Muscle of back (tissue), 11 donors: Measurements from ENCODE around the gene SPTLC2. TPM values are rescaled to one million over a fixed set of nuclear protein-coding genes. Genes with fewer than 3 reads are reported as not detected.
"Not testable (repeated sequence)": the region's sequence is repeated elsewhere in the genome, so short reads cannot be mapped to it uniquely, and the experiment has no call there.

ENCODE experiments used
- DNase-seq, 3 donors: peaks; one replicate each; pipeline versions ENCODE4 v3.0.0 to v3.0.0-alpha.2; 2013
- polyA plus RNA-seq, 10 donors: library from polyadenylated mRNA; unstranded; fragments of 120-200 nt; gene quantifications; one replicate each; pipeline ENCODE4 v1.2.1, GENCODE V29; 2013; ENCODE audit not compliant: insufficient read length in 10 of 10

Gene SPTLC2
- polyA plus RNA-seq, 10 donors = 13.9 to 21.8 (median 19.5) TPM

GRCh38 chr14:77554207-77554606, 62.2 kb downstream of the SPTLC2 start:
- no peak for DNase-seq

- no peak for DNase-seq
Observed at GRCh38 chr14:77549451-77549850, 67.0 kb downstream of the SPTLC2 start.

GRCh38 chr14:77547512-77548180, 68.8 kb downstream of the SPTLC2 start:
- DNase-seq = no peak

- not testable (repeated sequence) for DNase-seq
Observed at GRCh38 chr14:77545171-77545570, 71.3 kb downstream of the SPTLC2 start.

GRCh38 chr14:77544571-77544970, 71.9 kb downstream of the SPTLC2 start:
- no peak for DNase-seq

- no peak for DNase-seq
Observed at GRCh38 chr14:77543637-77544334, 72.7 kb downstream of the SPTLC2 start.

- no peak for DNase-seq
Observed at GRCh38 chr14:77543240-77543551, 73.2 kb downstream of the SPTLC2 start.

GRCh38 chr14:77542421-77543239, 73.8 kb downstream of the SPTLC2 start:
- DNase-seq = peak in 1 of 3 donors; percentile 9

- DNase-seq = no peak
Observed at GRCh38 chr14:77541905-77542304, 74.5 kb downstream of the SPTLC2 start.

- DNase-seq = not testable (repeated sequence)
Observed at GRCh38 chr14:77536951-77537350, 79.5 kb downstream of the SPTLC2 start.

GRCh38 chr14:77531071-77531470, 85.4 kb downstream of the SPTLC2 start:
- DNase-seq = no peak

- no peak for DNase-seq
Observed at GRCh38 chr14:77529963-77530362, 86.5 kb downstream of the SPTLC2 start.

GRCh38 chr14:77529213-77529612, 87.2 kb downstream of the SPTLC2 start:
- DNase-seq = no peak

- not testable (repeated sequence) for DNase-seq
Observed at GRCh38 chr14:77528701-77529100, 87.7 kb downstream of the SPTLC2 start.

GRCh38 chr14:77526266-77526665, 90.2 kb downstream of the SPTLC2 start:
- peak in 1 of 3 donors; percentile 3 for DNase-seq

- DNase-seq = no peak
Observed at GRCh38 chr14:77524536-77524935, 91.9 kb downstream of the SPTLC2 start.

- no peak for DNase-seq
Observed at GRCh38 chr14:77523109-77523508, 93.3 kb downstream of the SPTLC2 start.

GRCh38 chr14:77520555-77520954, 95.9 kb downstream of the SPTLC2 start:
- DNase-seq = no peak

GRCh38 chr14:77516126-77516525, 100.3 kb downstream of the SPTLC2 start:
- no peak for DNase-seq

- DNase-seq = no peak
Observed at GRCh38 chr14:77511486-77512162, 104.8 kb downstream of the SPTLC2 start.

GRCh38 chr14:77509366-77509765, 107.1 kb downstream of the SPTLC2 start:
- DNase-seq = no peak

- DNase-seq = no peak
Observed at GRCh38 chr14:77508876-77509275, 107.6 kb downstream of the SPTLC2 start.
